Bronchial epithelial cell (primary cell): Measurements from ENCODE around the gene PPP1R3G. TPM values are rescaled to one million over a fixed set of nuclear protein-coding genes. Genes with fewer than 3 reads are reported as not detected.

ENCODE experiments used
- DNase-seq: peaks from one replicate; pipeline ENCODE4 v3.0.0-alpha.2; 2010; ENCODE audit warnings: low read depth
- FAIRE-seq: peaks from 2 replicates; lab custom pipeline; 2011; peaks lifted over from hg19 to GRCh38; lab: Jason Lieb, UNC
- H3K27me3 ChIP-seq: 2 replicates; pipeline ENCODE4 v1.5.1; 2011; ENCODE audit warnings: low read length; ENCODE audit not compliant: control insufficient read depth, insufficient read depth
- H3K36me3 ChIP-seq: 2 replicates; pipeline ENCODE4 v1.5.1; 2011; ENCODE audit warnings: low read length; ENCODE audit not compliant: control insufficient read depth, insufficient read depth
- H3K4me3 ChIP-seq: 2 replicates; pipeline ENCODE4 v1.5.1; 2011; ENCODE audit warnings: mild to moderate bottlenecking, low read depth, low read length, control low read depth
- total RNA-seq: library from RNA; depleted of rRNA; stranded (reverse); fragments of >200 nt; gene quantifications from 2 replicates; pipeline ENCODE4 v1.2.1, GENCODE V29; 2014
- TF ChIP-seq, protein P1 (sequence below): IDR thresholded peaks from 2 replicates; pipeline ENCODE4 v1.5.1; 2011; ENCODE audit warnings: mild to moderate bottlenecking, moderate library complexity, low read length, control low read depth, inconsistent platforms; ENCODE audit not compliant: insufficient read depth, severe bottlenecking

The PPP1R3G gene
- total RNA-seq, 1 donor from 2014 or later = 1.8 TPM

DNA sequence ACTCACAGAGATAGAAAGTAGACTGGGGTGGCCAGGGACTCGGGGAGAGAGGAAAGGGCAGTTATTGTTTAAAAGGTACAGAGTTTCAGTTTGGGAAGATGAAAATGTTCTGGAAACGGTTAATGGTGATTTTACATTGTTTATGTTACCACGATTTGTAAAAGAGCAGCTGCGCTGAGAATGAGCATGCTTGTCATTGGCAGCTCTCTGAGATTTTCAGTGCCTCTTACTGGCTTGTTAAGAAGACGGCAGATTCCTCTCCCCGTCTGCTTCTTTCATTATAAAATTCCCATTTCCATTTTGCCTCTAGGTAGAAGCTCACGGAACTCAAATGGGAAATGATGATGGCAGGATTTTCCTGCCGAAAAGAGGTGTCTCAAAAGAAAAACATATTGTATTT is 39.7 kb upstream of the PPP1R3G start:
- Histone ChIP-seq H3K4me3 (no peak overlapping the region), H3K36me3 (no peaks in the 10 kb centered on the region), H3K27me3 (no peaks in the 10 kb centered on the region)
- DNase-seq (no peak), FAIRE-seq (no peak)
- TF ChIP-seq, protein P1, sequence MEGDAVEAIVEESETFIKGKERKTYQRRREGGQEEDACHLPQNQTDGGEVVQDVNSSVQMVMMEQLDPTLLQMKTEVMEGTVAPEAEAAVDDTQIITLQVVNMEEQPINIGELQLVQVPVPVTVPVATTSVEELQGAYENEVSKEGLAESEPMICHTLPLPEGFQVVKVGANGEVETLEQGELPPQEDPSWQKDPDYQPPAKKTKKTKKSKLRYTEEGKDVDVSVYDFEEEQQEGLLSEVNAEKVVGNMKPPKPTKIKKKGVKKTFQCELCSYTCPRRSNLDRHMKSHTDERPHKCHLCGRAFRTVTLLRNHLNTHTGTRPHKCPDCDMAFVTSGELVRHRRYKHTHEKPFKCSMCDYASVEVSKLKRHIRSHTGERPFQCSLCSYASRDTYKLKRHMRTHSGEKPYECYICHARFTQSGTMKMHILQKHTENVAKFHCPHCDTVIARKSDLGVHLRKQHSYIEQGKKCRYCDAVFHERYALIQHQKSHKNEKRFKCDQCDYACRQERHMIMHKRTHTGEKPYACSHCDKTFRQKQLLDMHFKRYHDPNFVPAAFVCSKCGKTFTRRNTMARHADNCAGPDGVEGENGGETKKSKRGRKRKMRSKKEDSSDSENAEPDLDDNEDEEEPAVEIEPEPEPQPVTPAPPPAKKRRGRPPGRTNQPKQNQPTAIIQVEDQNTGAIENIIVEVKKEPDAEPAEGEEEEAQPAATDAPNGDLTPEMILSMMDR = no peak

DNA sequence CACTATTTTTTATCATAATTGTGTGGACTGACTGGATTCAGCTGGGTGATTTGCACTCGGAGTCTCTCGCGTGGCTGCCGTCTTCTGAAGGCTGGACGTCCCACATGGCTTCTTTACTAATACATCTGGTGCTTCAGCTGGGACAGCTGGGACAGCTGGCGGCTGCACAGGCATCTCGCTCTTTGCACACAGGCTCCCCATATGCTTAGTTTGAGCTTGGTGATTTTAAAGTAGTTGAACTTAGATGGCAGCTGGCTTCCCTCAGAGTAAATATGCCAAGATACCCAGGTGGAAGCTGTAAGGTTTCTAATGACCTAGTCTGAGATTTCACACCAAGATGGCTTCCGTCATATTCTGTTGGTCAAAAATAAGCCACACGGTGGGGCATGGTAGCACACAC is 38.7 kb upstream of the PPP1R3G start:
- Histone ChIP-seq H3K27me3 (no peaks in the 10 kb centered on the region), H3K36me3 (no peaks in the 10 kb centered on the region), H3K4me3 (no peak overlapping the region)
- TF ChIP-seq, protein P1 = no peak
- no peak for DNase-seq
- FAIRE-seq = no peak

DNA sequence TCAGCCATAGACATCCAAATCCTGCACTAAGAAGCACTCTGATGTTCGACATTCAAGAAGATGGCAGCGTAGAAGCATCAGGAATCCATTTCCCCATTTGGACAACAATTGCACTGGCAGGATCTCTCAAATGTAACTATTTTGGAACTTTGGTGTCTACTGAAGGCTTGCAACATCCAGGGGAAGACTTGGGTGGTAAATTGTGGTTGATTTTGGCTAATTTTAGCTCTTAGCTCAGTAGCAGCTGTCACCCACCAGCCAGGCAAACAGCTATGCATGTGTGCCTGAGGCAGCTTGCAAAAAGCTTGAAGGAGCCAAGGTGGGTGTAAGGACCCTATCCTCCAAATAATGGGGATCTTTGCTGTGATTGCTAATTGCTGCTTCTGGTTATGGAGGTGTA is 35.1 kb upstream of the PPP1R3G start:
- no peaks in the 10 kb centered on the region for H3K27me3 ChIP-seq
- DNase-seq = no peak
- no peaks in the 10 kb centered on the region for H3K36me3 ChIP-seq
- FAIRE-seq = no peak
- TF ChIP-seq, protein P1 = no peak
- H3K4me3 ChIP-seq = no peak overlapping the region

DNA sequence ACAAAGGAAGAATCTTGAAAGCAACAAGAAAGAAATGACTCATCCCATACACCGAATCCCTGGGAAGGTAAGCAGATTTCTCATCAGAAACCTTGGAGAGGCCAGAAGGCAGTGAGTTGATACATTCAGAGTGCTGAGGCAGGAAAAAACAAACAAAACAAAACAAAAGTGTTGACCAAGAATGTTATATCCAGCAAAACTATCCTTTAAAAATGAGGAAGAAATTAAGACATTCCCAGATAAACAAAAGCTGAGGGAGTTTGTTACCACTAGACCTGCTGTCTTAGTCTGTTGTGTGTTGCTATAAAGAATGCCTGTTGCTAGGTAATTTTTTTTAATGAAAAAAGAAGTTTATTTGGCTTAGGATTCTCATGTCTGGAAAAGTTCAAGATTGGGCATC is 33.7 kb upstream of the PPP1R3G start:
- H3K4me3 ChIP-seq = no peak overlapping the region
- TF ChIP-seq, protein P1 = no peak
- no peaks in the 10 kb centered on the region for H3K36me3 ChIP-seq
- DNase-seq = no peak
- H3K27me3 ChIP-seq = no peaks in the 10 kb centered on the region
- FAIRE-seq = no peak

DNA sequence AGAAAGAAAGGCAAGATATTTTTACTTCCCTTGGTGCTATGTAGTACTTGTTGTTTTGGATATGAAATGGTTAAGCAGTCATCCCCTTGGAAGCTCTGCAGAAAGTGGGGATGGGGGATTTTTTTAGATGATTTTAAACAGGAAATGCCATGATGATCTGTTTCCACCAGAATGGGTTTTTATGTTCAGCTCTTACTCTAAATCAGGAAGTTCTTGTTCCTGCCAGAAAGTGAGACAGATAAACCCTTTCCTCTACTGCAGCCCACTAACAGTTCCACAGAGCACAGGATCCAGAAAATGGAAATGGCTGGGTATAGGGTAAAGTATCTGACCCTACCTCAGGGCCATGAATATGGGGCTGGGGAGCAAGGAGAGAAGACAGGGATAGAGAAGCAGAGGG is 32.1 kb upstream of the PPP1R3G start:
- Histone ChIP-seq H3K27me3 (no peaks in the 10 kb centered on the region), H3K36me3 (no peaks in the 10 kb centered on the region), H3K4me3 (no peak overlapping the region)
- FAIRE-seq = no peak
- DNase-seq = no peak
- TF ChIP-seq, protein P1 = no peak

DNA sequence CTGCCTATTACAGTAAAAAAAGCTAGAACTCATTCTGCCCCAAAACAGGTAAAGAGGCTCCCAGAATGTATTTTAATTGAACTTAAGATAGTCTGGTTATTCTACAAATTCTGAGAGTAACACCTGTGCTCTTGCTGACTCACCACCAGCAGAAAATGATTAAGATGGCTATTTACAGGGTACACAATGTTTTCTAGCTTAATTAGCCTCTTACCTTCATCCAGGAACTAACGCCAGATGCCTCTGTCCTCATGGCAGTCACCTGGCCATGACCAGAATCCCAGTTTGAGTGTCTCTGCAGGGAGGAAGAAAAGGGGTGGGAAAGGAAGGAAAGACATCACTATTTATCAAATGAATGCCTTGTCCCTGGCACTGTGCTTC is 31.3 kb upstream of the PPP1R3G start:
- no peak for FAIRE-seq
- Histone ChIP-seq H3K36me3 (no peaks in the 10 kb centered on the region), H3K27me3 (no peaks in the 10 kb centered on the region), H3K4me3 (no peak overlapping the region)
- no peak for DNase-seq
- TF ChIP-seq, protein P1 = no peak
